ENCODE data around the gene APEH.

- no peak for TF ChIP-seq EP300 (IDR thresholded peaks at IDR 0.05; ENCODE audit: borderline replicate concordance)
- no peak for TF ChIP-seq REST (IDR thresholded peaks at IDR 0.05; ENCODE audit: low read depth)
Measured at GRCh38 chr3:49652218-49652902, 21.8 kb upstream of the APEH start.
